ENCODE measurements around the gene NUDT22.

The NUDT22 gene

GRCh38 chr11:64235437-64236161 is 9.5 kb downstream of the NUDT22 start:
- TF ChIP-seq, protein P1, sequence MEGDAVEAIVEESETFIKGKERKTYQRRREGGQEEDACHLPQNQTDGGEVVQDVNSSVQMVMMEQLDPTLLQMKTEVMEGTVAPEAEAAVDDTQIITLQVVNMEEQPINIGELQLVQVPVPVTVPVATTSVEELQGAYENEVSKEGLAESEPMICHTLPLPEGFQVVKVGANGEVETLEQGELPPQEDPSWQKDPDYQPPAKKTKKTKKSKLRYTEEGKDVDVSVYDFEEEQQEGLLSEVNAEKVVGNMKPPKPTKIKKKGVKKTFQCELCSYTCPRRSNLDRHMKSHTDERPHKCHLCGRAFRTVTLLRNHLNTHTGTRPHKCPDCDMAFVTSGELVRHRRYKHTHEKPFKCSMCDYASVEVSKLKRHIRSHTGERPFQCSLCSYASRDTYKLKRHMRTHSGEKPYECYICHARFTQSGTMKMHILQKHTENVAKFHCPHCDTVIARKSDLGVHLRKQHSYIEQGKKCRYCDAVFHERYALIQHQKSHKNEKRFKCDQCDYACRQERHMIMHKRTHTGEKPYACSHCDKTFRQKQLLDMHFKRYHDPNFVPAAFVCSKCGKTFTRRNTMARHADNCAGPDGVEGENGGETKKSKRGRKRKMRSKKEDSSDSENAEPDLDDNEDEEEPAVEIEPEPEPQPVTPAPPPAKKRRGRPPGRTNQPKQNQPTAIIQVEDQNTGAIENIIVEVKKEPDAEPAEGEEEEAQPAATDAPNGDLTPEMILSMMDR (IDR thresholded peaks at IDR 0.05; ENCODE audit: low read length) = no peak
- no peak for TF ChIP-seq EZH2 (IDR thresholded peaks at IDR 0.05; ENCODE audit: borderline replicate concordance, low read length)
- Histone ChIP-seq H3K27ac (ENCODE audit: low read depth, low read length, poor library complexity, severe bottlenecking) (peak overlapping the region; percentile 69), H3K9me2 (ENCODE audit: low read depth, low read length) (no peaks in the 10 kb centered on the region), H2AFZ (ENCODE audit: low read length) (no peak overlapping the region), H3K36me3 (ENCODE audit: insufficient read depth, low read length) (peaks cover 15% of the 10 kb centered on the region; the same call in 1 of the 2 replicates), H3K9ac (ENCODE audit: low read length) (peak overlapping the region; percentile 79), H3K4me1 (ENCODE audit: insufficient read depth, low read length, severe bottlenecking) (peaks cover 75% of the 10 kb centered on the region), H3F3A (ENCODE audit: insufficient read depth, low read length) (peaks cover 18% of the 10 kb centered on the region; the same call in 1 of the 2 replicates), H3K79me2 (ENCODE audit: insufficient read depth, low read length) (no peaks in the 10 kb centered on the region), H4K20me1 (ENCODE audit: insufficient read depth, low read length) (no peaks in the 10 kb centered on the region), H3K27me3 (ENCODE audit: insufficient read depth, low read length) (no peaks in the 10 kb centered on the region), H3K4me3 (ENCODE audit: low read depth, low read length, poor library complexity, severe bottlenecking) (peak overlapping the region; percentile 77), H3K4me2 (ENCODE audit: low read length) (peak overlapping the region; percentile 97), H3K9me3 (ENCODE audit: low read length) (no peaks in the 10 kb centered on the region)

DNA sequence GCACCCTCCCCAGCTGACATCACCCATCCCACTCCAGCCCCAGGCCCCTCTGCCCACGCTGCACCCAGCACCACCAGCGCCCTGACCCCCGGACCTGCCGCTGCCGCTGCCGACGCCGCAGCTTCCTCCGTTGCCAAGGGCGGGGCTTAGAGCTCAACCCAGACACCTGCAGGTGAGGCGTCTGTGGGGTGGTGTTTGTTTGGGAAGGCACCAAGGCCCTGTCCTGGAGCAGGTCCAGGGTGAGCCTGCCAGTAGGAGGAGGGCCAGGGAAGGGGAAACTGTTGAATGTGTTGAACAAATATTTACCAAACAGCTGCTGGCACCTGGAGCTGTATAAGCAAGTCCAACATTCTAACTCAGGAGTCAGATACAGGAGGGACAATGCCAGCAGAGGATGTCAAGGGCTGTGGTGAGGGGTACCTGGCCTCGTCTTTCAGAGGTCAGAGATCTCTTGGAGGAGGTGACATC is 11.4 kb downstream of the NUDT22 start:
- H3K27me3 ChIP-seq (ENCODE audit: insufficient read depth, low read length) = no peaks in the 10 kb centered on the region
- H3K9me2 ChIP-seq (ENCODE audit: low read depth, low read length) = no peaks in the 10 kb centered on the region
- H3K79me2 ChIP-seq (ENCODE audit: insufficient read depth, low read length) = no peaks in the 10 kb centered on the region
- peak overlapping the region; percentile 98 for H3K27ac ChIP-seq (ENCODE audit: low read depth, low read length, poor library complexity, severe bottlenecking)
- TF ChIP-seq EZH2 (IDR thresholded peaks at IDR 0.05; ENCODE audit: borderline replicate concordance, low read length) = no peak
- H3F3A ChIP-seq (ENCODE audit: insufficient read depth, low read length) = peaks cover 18% of the 10 kb centered on the region; the same call in 1 of the 2 replicates
- H3K36me3 ChIP-seq (ENCODE audit: insufficient read depth, low read length) = peaks cover 15% of the 10 kb centered on the region; the same call in 1 of the 2 replicates
- H3K9ac ChIP-seq (ENCODE audit: low read length) = peak overlapping the region; percentile 93
- H3K4me3 ChIP-seq (ENCODE audit: low read depth, low read length, poor library complexity, severe bottlenecking) = peak overlapping the region; percentile 36
- H3K9me3 ChIP-seq (ENCODE audit: low read length) = no peaks in the 10 kb centered on the region
- H3K4me1 ChIP-seq (ENCODE audit: insufficient read depth, low read length, severe bottlenecking) = peaks cover 66% of the 10 kb centered on the region
- no peaks in the 10 kb centered on the region for H4K20me1 ChIP-seq (ENCODE audit: insufficient read depth, low read length)
- peak overlapping the region; percentile 91 for H3K4me2 ChIP-seq (ENCODE audit: low read length)
- no peak overlapping the region for H2AFZ ChIP-seq (ENCODE audit: low read length)

DNA sequence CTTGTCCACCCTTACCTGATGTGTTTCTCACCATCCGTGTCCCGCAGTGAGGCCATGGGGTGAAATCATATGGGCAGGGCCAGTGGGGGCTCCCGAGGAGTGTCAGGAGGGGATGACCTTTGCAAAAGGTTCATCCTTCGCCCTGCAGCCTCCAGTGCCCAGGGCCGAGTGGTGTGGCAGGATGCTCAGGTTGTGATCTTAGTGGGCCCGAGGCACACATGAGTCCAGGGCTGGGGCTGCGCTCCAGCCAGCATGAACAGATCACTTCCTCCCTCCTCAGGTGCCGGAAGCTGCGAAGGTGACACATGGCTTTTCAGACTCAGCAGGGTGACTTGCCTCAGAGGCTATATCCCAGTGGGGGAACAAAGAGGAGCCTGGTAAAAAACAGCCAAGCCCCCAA is 12.0 kb downstream of the NUDT22 start:
- H3F3A ChIP-seq (ENCODE audit: insufficient read depth, low read length) = peaks cover 18% of the 10 kb centered on the region; the same call in 1 of the 2 replicates
- H4K20me1 ChIP-seq (ENCODE audit: insufficient read depth, low read length) = no peaks in the 10 kb centered on the region
- no peaks in the 10 kb centered on the region for H3K79me2 ChIP-seq (ENCODE audit: insufficient read depth, low read length)
- peak overlapping the region; percentile 91 for H3K4me2 ChIP-seq (ENCODE audit: low read length)
- peak overlapping the region; percentile 98 for H3K27ac ChIP-seq (ENCODE audit: low read depth, low read length, poor library complexity, severe bottlenecking)
- H3K9me2 ChIP-seq (ENCODE audit: low read depth, low read length) = no peaks in the 10 kb centered on the region
- H3K27me3 ChIP-seq (ENCODE audit: insufficient read depth, low read length) = no peaks in the 10 kb centered on the region
- H2AFZ ChIP-seq (ENCODE audit: low read length) = no peak overlapping the region
- H3K4me3 ChIP-seq (ENCODE audit: low read depth, low read length, poor library complexity, severe bottlenecking) = peak overlapping the region; percentile 36
- no peak for TF ChIP-seq EZH2 (IDR thresholded peaks at IDR 0.05; ENCODE audit: borderline replicate concordance, low read length)
- TF ChIP-seq, protein P1 (IDR thresholded peaks at IDR 0.05; ENCODE audit: low read length) = no peak
- H3K36me3 ChIP-seq (ENCODE audit: insufficient read depth, low read length) = peaks cover 18% of the 10 kb centered on the region; the same call in 1 of the 2 replicates
- H3K4me1 ChIP-seq (ENCODE audit: insufficient read depth, low read length, severe bottlenecking) = peaks cover 71% of the 10 kb centered on the region
- peak overlapping the region; percentile 93 for H3K9ac ChIP-seq (ENCODE audit: low read length)
- H3K9me3 ChIP-seq (ENCODE audit: low read length) = no peaks in the 10 kb centered on the region

Data from OCI-LY1 (cell line).